SIG-M5 treated with dmso at 0.1 percent for 504 hours (cell line): ENCODE data around the gene DDTL.

Source experiments
- DNase-seq: peaks from one replicate; lab custom pipeline; 2025; ENCODE audit not compliant: unreplicated experiment; lab: John Stamatoyannopoulos, UW

The DDTL gene

GRCh38 chr22:24005201-24005600 is 38.5 kb downstream of the DDTL start, which contains the start of gene GSTT4:
TSS of gene GSTT4 (minus strand) at chr22:24005453. CDS start at chr22:24005356, 97 bp downstream.
- DNase-seq, result no peak

- DNase-seq, result no peak
Observed at GRCh38 chr22:24006207-24006913, 39.7 kb downstream of the DDTL start.

GRCh38 chr22:24006914-24007214 is 40.2 kb downstream of the DDTL start:
- DNase-seq, result no peak

GRCh38 chr22:24007253-24008021 is 40.7 kb downstream of the DDTL start:
- DNase-seq, result no peak

- DNase-seq, result no peak
Observed at GRCh38 chr22:24008022-24008283, 41.3 kb downstream of the DDTL start.

GRCh38 chr22:24008381-24009226 is 41.9 kb downstream of the DDTL start:
- no peak for DNase-seq

- no peak for DNase-seq
Observed at GRCh38 chr22:24009227-24010017, 42.7 kb downstream of the DDTL start.

- DNase-seq, result no peak
Observed at GRCh38 chr22:24010018-24010391, 43.3 kb downstream of the DDTL start.

GRCh38 chr22:24011735-24012068 is 45.0 kb downstream of the DDTL start:
- DNase-seq, result no peak

GRCh38 chr22:24016156-24016555 is 49.5 kb downstream of the DDTL start:
- no peak for DNase-seq

GRCh38 chr22:24021304-24021703 is 54.6 kb downstream of the DDTL start:
- DNase-seq, result no peak
